ENCODE measurements around the gene OPN4. TPM values are rescaled to one million over a fixed set of nuclear protein-coding genes. Genes with fewer than 3 reads are reported as not detected.

OPN4 gene
- total and polyA plus RNA-seq, 2 of the 8 experiments (the other 6 are each of a cell fraction or from before 2014, with no cell fraction given), result not detected

GRCh38 chr10:86703176-86703575 lies 48.8 kb downstream of the OPN4 start (continued):
- TF ChIP-seq CHD7 (IDR thresholded peaks at IDR 0.05; ENCODE audit: insufficient replicate concordance, low read length), result no peak
- TF ChIP-seq CHD2 (IDR thresholded peaks at IDR 0.05; ENCODE audit: low read length), result no peak
- TF ChIP-seq ZNF274 (IDR thresholded peaks at IDR 0.05; ENCODE audit: borderline replicate concordance, extremely low read depth, low read length), result no peak
- no peak for TF ChIP-seq SIX5 (IDR thresholded peaks at IDR 0.05; ENCODE audit: low read depth, low read length)
- no peak for TF ChIP-seq SUZ12 (IDR thresholded peaks at IDR 0.05; ENCODE audit: low read length)
- no peak for TF ChIP-seq ATF2 (IDR thresholded peaks at IDR 0.05; ENCODE audit: low read length)
- no peak for TF ChIP-seq JUN (IDR thresholded peaks at IDR 0.05; ENCODE audit: low read depth, low read length)
- no peak for TF ChIP-seq POLR2AphosphoS5 (IDR thresholded peaks at IDR 0.05; ENCODE audit: low read depth, low read length)
- TF ChIP-seq POU5F1 (IDR thresholded peaks at IDR 0.05; ENCODE audit: low read depth, low read length), result no peak
- TF ChIP-seq HDAC6 (IDR thresholded peaks at IDR 0.05; ENCODE audit: low read depth, low read length), result no peak
- no peak for TF ChIP-seq TEAD4 (IDR thresholded peaks at IDR 0.05; ENCODE audit: low read depth, low read length)

Data from H1 (cell line).